Mucosa of descending colon (tissue), 3 donors: Measurements from ENCODE around the gene RNF31. TPM values are rescaled to one million over a fixed set of nuclear protein-coding genes. Genes with fewer than 3 reads are reported as not detected.

ENCODE experiments used
- ATAC-seq: fragments of 200-7000 bp; cut with Tn5 transposase; one replicate; pipeline ENCODE4 v1.9.1; 2020; ENCODE audit warnings: mild to moderate bottlenecking, moderate library complexity
- DNase-seq, 3 donors: peaks; one replicate each; pipeline ENCODE4 v3.0.0-alpha.2; 2020
- H3K36me3 ChIP-seq: fragments of 200-600 bp; one replicate; pipeline ENCODE4 v1.8.0; 2021; ENCODE audit warnings: low read depth, mild to moderate bottlenecking
- H3K4me1 ChIP-seq: fragments of 200-600 bp; one replicate; pipeline ENCODE4 v1.8.0; 2021; ENCODE audit warnings: low read depth, mild to moderate bottlenecking
- H3K4me3 ChIP-seq: fragments of 200-600 bp; one replicate; pipeline ENCODE4 v1.8.0; 2021; ENCODE audit warnings: mild to moderate bottlenecking
- H3K9me3 ChIP-seq: fragments of 200-600 bp; one replicate; pipeline ENCODE4 v1.8.0; 2021; ENCODE audit warnings: mild to moderate bottlenecking
- CTCF ChIP-seq: fragments of 200-600 bp; IDR thresholded peaks from one replicate; pipeline ENCODE4 v1.8.0; 2022; ENCODE audit warnings: antibody characterized with exemption, mild to moderate bottlenecking
- intact Hi-C, 2 donors: fragments of 100-400 bp; cut with DNase I in 1 of 2; cut with micrococcal nuclease in 1 of 2; formaldehyde crosslinking; loops; one replicate each; pipeline versions ENCODE4 v1.11.0 to v1.11.1; 2022; cut with DNase I, micrococcal nuclease
- total RNA-seq, 3 donors: library from RNA; stranded (reverse); fragmentation: NEBNext Ultra II Directional in 2 of 3; extraction: Animal tissue kit (Norgen Biotek cat#: 25700) in 2 of 3; gene quantifications; one replicate each; pipeline versions ENCODE4 v1.2.1 to v1.2.4, GENCODE V29; 2021 to 2023
- donor health status: DM: no; HTN: no; CAD: no; lungs with moderate emphysema.
- donor health status: DM: no; HTN: no; CAD: no.
- donor health status: DM: no; HTN: yes; CAD: no.

Gene RNF31
- total RNA-seq, 3 donors from 2014 or later: 52.8 to 66.2 (median 59.0) TPM

GRCh38 chr14:24150993-24151392, 3.7 kb downstream of the RNF31 start:
- intact Hi-C loops: no loop called here
- TF ChIP-seq CTCF: no peak
- ATAC-seq (no peak), DNase-seq (no peak)
- Histone ChIP-seq H3K36me3 (peaks cover 3% of the 10 kb centered on the region), H3K4me1 (peaks cover 12% of the 10 kb centered on the region), H3K9me3 (no peaks in the 10 kb centered on the region), H3K4me3 (no peak overlapping the region)

- DNase-seq (no peak), ATAC-seq (no peak)
- Histone ChIP-seq H3K4me1 (peaks cover 10% of the 10 kb centered on the region), H3K36me3 (peaks cover 3% of the 10 kb centered on the region), H3K9me3 (no peaks in the 10 kb centered on the region), H3K4me3 (no peak overlapping the region)
- intact Hi-C loops: no loop called here
- no peak for TF ChIP-seq CTCF
These were observed 4.2 kb downstream of the RNF31 start for GRCh38 chr14:24151404-24152080.

- ATAC-seq (no peak), DNase-seq (no peak)
- Histone ChIP-seq H3K36me3 (peaks cover 3% of the 10 kb centered on the region), H3K9me3 (no peaks in the 10 kb centered on the region), H3K4me3 (no peak overlapping the region), H3K4me1 (no peaks in the 10 kb centered on the region)
- no peak for TF ChIP-seq CTCF
- intact Hi-C loops: no loop called here
These were observed 7.8 kb downstream of the RNF31 start for GRCh38 chr14:24155100-24155499.

- DNase-seq: no peak
- intact Hi-C loops: no loop called here
- Histone ChIP-seq H3K4me1 (peaks cover 10% of the 10 kb centered on the region), H3K4me3 (no peak overlapping the region), H3K9me3 (no peaks in the 10 kb centered on the region), H3K36me3 (peaks cover 3% of the 10 kb centered on the region)
- ATAC-seq: no peak
- no peak for TF ChIP-seq CTCF
These were observed 9.5 kb downstream of the RNF31 start for GRCh38 chr14:24156840-24157239.

- Histone ChIP-seq H3K4me1 (peaks cover 15% of the 10 kb centered on the region), H3K9me3 (no peaks in the 10 kb centered on the region), H3K36me3 (peaks cover 3% of the 10 kb centered on the region), H3K4me3 (no peak overlapping the region)
- no peak for ATAC-seq
- intact Hi-C loops: no loop called here
- no peak for DNase-seq
- TF ChIP-seq CTCF: no peak
These were observed 10.0 kb downstream of the RNF31 start for GRCh38 chr14:24157331-24157730.
